OCI-LY1 (cell line): ENCODE data around the gene PCDH15.

Experiments used
- H2AFZ ChIP-seq: fragments of 200-600 bp; sonication (generic), shearing (Covaris generic); 2 replicates; pipeline ENCODE4 v1.6.0; 2014; ENCODE audit warnings: antibody characterized with exemption, mild to moderate bottlenecking, low read length
- H3F3A ChIP-seq: fragments of 200-600 bp; sonication (generic), shearing (Covaris generic); 2 replicates; pipeline ENCODE4 v1.6.0; 2014; ENCODE audit warnings: mild to moderate bottlenecking, antibody characterized with exemption, low read length, moderate library complexity; ENCODE audit not compliant: insufficient read depth
- H3K27ac ChIP-seq: fragments of 200-600 bp; sonication (generic); 2 replicates; pipeline ENCODE4 v1.5.1; 2014; ENCODE audit warnings: low read length, mixed run types, mild to moderate bottlenecking, low read depth; ENCODE audit not compliant: poor library complexity, severe bottlenecking
- H3K27me3 ChIP-seq: fragments of 200-600 bp; sonication (generic); 2 replicates; pipeline ENCODE4 v1.6.0; 2014; ENCODE audit warnings: antibody characterized with exemption, mild to moderate bottlenecking, low read length, moderate library complexity; ENCODE audit not compliant: insufficient read depth
- H3K36me3 ChIP-seq: fragments of 200-600 bp; sonication (generic); 2 replicates; pipeline ENCODE4 v1.6.1; 2014; ENCODE audit warnings: mild to moderate bottlenecking, antibody characterized with exemption, low read length, moderate library complexity, mixed read lengths; ENCODE audit not compliant: insufficient read depth
- H3K4me1 ChIP-seq: fragments of 200-600 bp; sonication (generic); 2 replicates; pipeline ENCODE4 v1.5.1; 2014; ENCODE audit warnings: mild to moderate bottlenecking, low read length, moderate library complexity; ENCODE audit not compliant: insufficient read depth, severe bottlenecking
- H3K4me2 ChIP-seq: fragments of 200-600 bp; sonication (generic), shearing (Covaris generic); 2 replicates; pipeline ENCODE4 v1.6.1; 2014; ENCODE audit warnings: low read length
- H3K4me3 ChIP-seq: fragments of 200-600 bp; sonication (generic); 2 replicates; pipeline ENCODE4 v1.5.1; 2014; ENCODE audit warnings: low read length, low read depth, mild to moderate bottlenecking, mixed read lengths; ENCODE audit not compliant: poor library complexity, severe bottlenecking
- H3K79me2 ChIP-seq: fragments of 200-600 bp; shearing (Covaris generic); 2 replicates; pipeline ENCODE4 v1.6.1; 2016; ENCODE audit warnings: mixed run types, low read length, mixed read lengths; ENCODE audit not compliant: insufficient read depth
- H3K9ac ChIP-seq: fragments of 200-600 bp; sonication (generic), shearing (Covaris generic); 2 replicates; pipeline ENCODE4 v1.6.1; 2014; ENCODE audit warnings: mild to moderate bottlenecking, low read length, mixed read lengths
- H3K9me2 ChIP-seq: fragments of 200-600 bp; sonication (generic), shearing (Covaris generic); 2 replicates; pipeline ENCODE4 v1.6.1; 2014; ENCODE audit warnings: low read depth, mild to moderate bottlenecking, low read length, mixed read lengths
- H3K9me3 ChIP-seq: fragments of 200-600 bp; shearing (Covaris generic); 2 replicates; pipeline ENCODE4 v1.6.1; 2014; ENCODE audit warnings: low read length, mixed read lengths
- H4K20me1 ChIP-seq: fragments of 200-600 bp; sonication (generic), shearing (Covaris generic); 2 replicates; pipeline ENCODE4 v1.6.0; 2016; ENCODE audit warnings: mild to moderate bottlenecking, low read length; ENCODE audit not compliant: insufficient read depth
- CTCF ChIP-seq: fragments of 200-600 bp; sonication (generic), shearing (Covaris generic); IDR thresholded peaks from 2 replicates; pipeline ENCODE4 v1.5.1; 2017; ENCODE audit warnings: mild to moderate bottlenecking, antibody characterized with exemption, low read length, moderate library complexity, mixed read lengths
- EZH2 ChIP-seq: fragments of 200-600 bp; sonication (generic), shearing (Covaris generic); IDR thresholded peaks from 2 replicates; pipeline ENCODE4 v1.8.0; 2017; ENCODE audit warnings: borderline replicate concordance, mixed run types, mild to moderate bottlenecking, antibody characterized with exemption, low read length, moderate library complexity, mixed read lengths

Gene PCDH15

DNA sequence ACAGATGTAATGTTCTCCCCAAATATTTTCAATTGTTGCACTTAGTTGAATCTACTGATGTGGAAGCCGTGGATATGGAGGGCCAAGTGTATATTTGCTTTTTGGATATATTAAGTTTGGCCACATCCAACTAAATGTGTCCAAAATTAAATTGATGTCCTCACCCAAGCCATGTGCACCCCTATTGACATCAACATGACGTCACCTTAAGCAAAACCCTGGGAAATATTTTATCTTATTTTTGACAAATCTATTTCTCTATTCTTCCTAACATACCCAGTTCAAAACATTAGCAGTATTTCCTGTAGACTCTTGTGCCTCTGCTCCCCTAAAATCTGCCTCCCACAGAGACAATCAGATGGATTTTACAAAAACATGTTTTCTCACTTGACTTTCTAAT, 652.5 kb downstream of the PCDH15 start:
- Histone ChIP-seq H3K27me3 (no peaks in the 10 kb centered on the region), H3K9me2 (no peaks in the 10 kb centered on the region), H3K79me2 (no peaks in the 10 kb centered on the region), H2AFZ (no peak overlapping the region), H3K4me1 (no peaks in the 10 kb centered on the region), H3K9me3 (no peaks in the 10 kb centered on the region), H3K4me3 (no peak overlapping the region), H3F3A (no peaks in the 10 kb centered on the region), H3K9ac (no peak overlapping the region), H4K20me1 (no peaks in the 10 kb centered on the region), H3K27ac (no peak overlapping the region), H3K4me2 (no peak overlapping the region), H3K36me3 (no peaks in the 10 kb centered on the region)
- TF ChIP-seq EZH2 (no peak), CTCF (no peak)

GRCh38 chr10:54139819-54140428, 661.1 kb downstream of the PCDH15 start:
- Histone ChIP-seq H3K27me3 (no peaks in the 10 kb centered on the region), H3K9me2 (no peaks in the 10 kb centered on the region), H3F3A (no peaks in the 10 kb centered on the region), H3K27ac (no peak overlapping the region), H3K9me3 (peaks cover 10% of the 10 kb centered on the region), H3K36me3 (no peaks in the 10 kb centered on the region), H3K79me2 (no peaks in the 10 kb centered on the region), H3K9ac (no peak overlapping the region), H3K4me1 (no peaks in the 10 kb centered on the region), H4K20me1 (no peaks in the 10 kb centered on the region), H2AFZ (no peak overlapping the region), H3K4me3 (no peak overlapping the region), H3K4me2 (no peak overlapping the region)
- TF ChIP-seq EZH2 (no peak), CTCF (no peak)

- Histone ChIP-seq H3K79me2 (no peaks in the 10 kb centered on the region), H2AFZ (no peak overlapping the region), H3F3A (no peaks in the 10 kb centered on the region), H3K9ac (no peak overlapping the region), H3K4me2 (no peak overlapping the region), H3K27ac (no peak overlapping the region), H3K4me3 (no peak overlapping the region), H3K9me2 (no peaks in the 10 kb centered on the region), H3K9me3 (peaks cover 10% of the 10 kb centered on the region), H3K27me3 (no peaks in the 10 kb centered on the region), H3K4me1 (no peaks in the 10 kb centered on the region), H4K20me1 (no peaks in the 10 kb centered on the region), H3K36me3 (no peaks in the 10 kb centered on the region)
- no peak for TF ChIP-seq CTCF
- TF ChIP-seq EZH2, result no peak
Observed at GRCh38 chr10:54137396-54137795, 663.6 kb downstream of the PCDH15 start.
